Measurements from ENCODE around the gene KIF1B.

- TF ChIP-seq, protein P1, sequence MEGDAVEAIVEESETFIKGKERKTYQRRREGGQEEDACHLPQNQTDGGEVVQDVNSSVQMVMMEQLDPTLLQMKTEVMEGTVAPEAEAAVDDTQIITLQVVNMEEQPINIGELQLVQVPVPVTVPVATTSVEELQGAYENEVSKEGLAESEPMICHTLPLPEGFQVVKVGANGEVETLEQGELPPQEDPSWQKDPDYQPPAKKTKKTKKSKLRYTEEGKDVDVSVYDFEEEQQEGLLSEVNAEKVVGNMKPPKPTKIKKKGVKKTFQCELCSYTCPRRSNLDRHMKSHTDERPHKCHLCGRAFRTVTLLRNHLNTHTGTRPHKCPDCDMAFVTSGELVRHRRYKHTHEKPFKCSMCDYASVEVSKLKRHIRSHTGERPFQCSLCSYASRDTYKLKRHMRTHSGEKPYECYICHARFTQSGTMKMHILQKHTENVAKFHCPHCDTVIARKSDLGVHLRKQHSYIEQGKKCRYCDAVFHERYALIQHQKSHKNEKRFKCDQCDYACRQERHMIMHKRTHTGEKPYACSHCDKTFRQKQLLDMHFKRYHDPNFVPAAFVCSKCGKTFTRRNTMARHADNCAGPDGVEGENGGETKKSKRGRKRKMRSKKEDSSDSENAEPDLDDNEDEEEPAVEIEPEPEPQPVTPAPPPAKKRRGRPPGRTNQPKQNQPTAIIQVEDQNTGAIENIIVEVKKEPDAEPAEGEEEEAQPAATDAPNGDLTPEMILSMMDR (IDR thresholded peaks at IDR 0.05) = no peak
- no peak for TF ChIP-seq ZNF232 (CRISPR knock-in tag; IDR thresholded peaks at IDR 0.05)
- no peak for TF ChIP-seq ETV6 (CRISPR knock-in tag; IDR thresholded peaks at IDR 0.05)
- TF ChIP-seq SP1 (CRISPR knock-in tag; conservative IDR thresholded peaks at IDR 0.05) = no peak
- no peak for TF ChIP-seq SMAD3 (CRISPR knock-in tag; IDR thresholded peaks at IDR 0.05; ENCODE audit: borderline replicate concordance)
- TF ChIP-seq, protein P2, sequence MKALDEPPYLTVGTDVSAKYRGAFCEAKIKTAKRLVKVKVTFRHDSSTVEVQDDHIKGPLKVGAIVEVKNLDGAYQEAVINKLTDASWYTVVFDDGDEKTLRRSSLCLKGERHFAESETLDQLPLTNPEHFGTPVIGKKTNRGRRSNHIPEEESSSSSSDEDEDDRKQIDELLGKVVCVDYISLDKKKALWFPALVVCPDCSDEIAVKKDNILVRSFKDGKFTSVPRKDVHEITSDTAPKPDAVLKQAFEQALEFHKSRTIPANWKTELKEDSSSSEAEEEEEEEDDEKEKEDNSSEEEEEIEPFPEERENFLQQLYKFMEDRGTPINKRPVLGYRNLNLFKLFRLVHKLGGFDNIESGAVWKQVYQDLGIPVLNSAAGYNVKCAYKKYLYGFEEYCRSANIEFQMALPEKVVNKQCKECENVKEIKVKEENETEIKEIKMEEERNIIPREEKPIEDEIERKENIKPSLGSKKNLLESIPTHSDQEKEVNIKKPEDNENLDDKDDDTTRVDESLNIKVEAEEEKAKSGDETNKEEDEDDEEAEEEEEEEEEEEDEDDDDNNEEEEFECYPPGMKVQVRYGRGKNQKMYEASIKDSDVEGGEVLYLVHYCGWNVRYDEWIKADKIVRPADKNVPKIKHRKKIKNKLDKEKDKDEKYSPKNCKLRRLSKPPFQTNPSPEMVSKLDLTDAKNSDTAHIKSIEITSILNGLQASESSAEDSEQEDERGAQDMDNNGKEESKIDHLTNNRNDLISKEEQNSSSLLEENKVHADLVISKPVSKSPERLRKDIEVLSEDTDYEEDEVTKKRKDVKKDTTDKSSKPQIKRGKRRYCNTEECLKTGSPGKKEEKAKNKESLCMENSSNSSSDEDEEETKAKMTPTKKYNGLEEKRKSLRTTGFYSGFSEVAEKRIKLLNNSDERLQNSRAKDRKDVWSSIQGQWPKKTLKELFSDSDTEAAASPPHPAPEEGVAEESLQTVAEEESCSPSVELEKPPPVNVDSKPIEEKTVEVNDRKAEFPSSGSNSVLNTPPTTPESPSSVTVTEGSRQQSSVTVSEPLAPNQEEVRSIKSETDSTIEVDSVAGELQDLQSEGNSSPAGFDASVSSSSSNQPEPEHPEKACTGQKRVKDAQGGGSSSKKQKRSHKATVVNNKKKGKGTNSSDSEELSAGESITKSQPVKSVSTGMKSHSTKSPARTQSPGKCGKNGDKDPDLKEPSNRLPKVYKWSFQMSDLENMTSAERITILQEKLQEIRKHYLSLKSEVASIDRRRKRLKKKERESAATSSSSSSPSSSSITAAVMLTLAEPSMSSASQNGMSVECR (CRISPR knock-in tag; IDR thresholded peaks at IDR 0.05; ENCODE audit: borderline replicate concordance) = no peak
- no peak for TF ChIP-seq TEAD1 (CRISPR knock-in tag; IDR thresholded peaks at IDR 0.05)
- no peak for TF ChIP-seq CREB1 (CRISPR knock-in tag; IDR thresholded peaks at IDR 0.05)
- no peak for TF ChIP-seq FOXP4 (CRISPR knock-in tag; IDR thresholded peaks at IDR 0.05)
- no peak for TF ChIP-seq NFYB (CRISPR knock-in tag; conservative IDR thresholded peaks at IDR 0.05; ENCODE audit: low read depth)
- TF ChIP-seq KAT7 (CRISPR knock-in tag; IDR thresholded peaks at IDR 0.05; ENCODE audit: borderline replicate concordance) = no peak
- no peak for TF ChIP-seq JUN (CRISPR knock-in tag; IDR thresholded peaks at IDR 0.05)
- TF ChIP-seq NR1H2 (CRISPR knock-in tag; IDR thresholded peaks at IDR 0.05) = no peak
- no peak for TF ChIP-seq HMGXB4 (CRISPR knock-in tag; IDR thresholded peaks at IDR 0.05)
These were observed 96.1 kb downstream of the KIF1B start for GRCh38 chr1:10306435-10306834.
